SK-N-SH (cell line): ENCODE data around the gene TNFSF11.
"Not testable (repeated sequence)": the region's sequence is repeated elsewhere in the genome, so short reads cannot be mapped to it uniquely, and the experiment has no call there.

Experiments used
- FOXM1 ChIP-seq: IDR thresholded peaks from 2 replicates; pipeline ENCODE4 v1.4.0; 2012; ENCODE audit warnings: low read depth, mild to moderate bottlenecking
- MXI1 ChIP-seq: IDR thresholded peaks from 2 replicates; pipeline ENCODE4 v1.6.1; 2012; ENCODE audit warnings: mild to moderate bottlenecking, low read depth, low read length, improper control_type of control experiment
- POLR2AphosphoS5 ChIP-seq: IDR thresholded peaks from 2 replicates; pipeline ENCODE4 v1.6.1; 2012; ENCODE audit warnings: low read depth, low read length
- TF ChIP-seq, protein P1 (sequence below): IDR thresholded peaks from 2 replicates; pipeline ENCODE4 v1.6.1; 2012; ENCODE audit warnings: mild to moderate bottlenecking, low read depth, low read length, moderate library complexity
- TF ChIP-seq, protein P2 (sequence below): fragments of 200-600 bp; sonication (generic); IDR thresholded peaks from 2 replicates; pipeline ENCODE4 v1.6.1; 2017; ENCODE audit warnings: antibody characterized with exemption, mild to moderate bottlenecking, moderate library complexity

GRCh38 chr13:42559573-42560218 lies 14.3 kb upstream of the TNFSF11 start:
- TF ChIP-seq POLR2AphosphoS5, MXI1, FOXM1: not testable (repeated sequence)
- TF ChIP-seq, protein P1, sequence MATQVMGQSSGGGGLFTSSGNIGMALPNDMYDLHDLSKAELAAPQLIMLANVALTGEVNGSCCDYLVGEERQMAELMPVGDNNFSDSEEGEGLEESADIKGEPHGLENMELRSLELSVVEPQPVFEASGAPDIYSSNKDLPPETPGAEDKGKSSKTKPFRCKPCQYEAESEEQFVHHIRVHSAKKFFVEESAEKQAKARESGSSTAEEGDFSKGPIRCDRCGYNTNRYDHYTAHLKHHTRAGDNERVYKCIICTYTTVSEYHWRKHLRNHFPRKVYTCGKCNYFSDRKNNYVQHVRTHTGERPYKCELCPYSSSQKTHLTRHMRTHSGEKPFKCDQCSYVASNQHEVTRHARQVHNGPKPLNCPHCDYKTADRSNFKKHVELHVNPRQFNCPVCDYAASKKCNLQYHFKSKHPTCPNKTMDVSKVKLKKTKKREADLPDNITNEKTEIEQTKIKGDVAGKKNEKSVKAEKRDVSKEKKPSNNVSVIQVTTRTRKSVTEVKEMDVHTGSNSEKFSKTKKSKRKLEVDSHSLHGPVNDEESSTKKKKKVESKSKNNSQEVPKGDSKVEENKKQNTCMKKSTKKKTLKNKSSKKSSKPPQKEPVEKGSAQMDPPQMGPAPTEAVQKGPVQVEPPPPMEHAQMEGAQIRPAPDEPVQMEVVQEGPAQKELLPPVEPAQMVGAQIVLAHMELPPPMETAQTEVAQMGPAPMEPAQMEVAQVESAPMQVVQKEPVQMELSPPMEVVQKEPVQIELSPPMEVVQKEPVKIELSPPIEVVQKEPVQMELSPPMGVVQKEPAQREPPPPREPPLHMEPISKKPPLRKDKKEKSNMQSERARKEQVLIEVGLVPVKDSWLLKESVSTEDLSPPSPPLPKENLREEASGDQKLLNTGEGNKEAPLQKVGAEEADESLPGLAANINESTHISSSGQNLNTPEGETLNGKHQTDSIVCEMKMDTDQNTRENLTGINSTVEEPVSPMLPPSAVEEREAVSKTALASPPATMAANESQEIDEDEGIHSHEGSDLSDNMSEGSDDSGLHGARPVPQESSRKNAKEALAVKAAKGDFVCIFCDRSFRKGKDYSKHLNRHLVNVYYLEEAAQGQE: not testable (repeated sequence)
- TF ChIP-seq, protein P2, sequence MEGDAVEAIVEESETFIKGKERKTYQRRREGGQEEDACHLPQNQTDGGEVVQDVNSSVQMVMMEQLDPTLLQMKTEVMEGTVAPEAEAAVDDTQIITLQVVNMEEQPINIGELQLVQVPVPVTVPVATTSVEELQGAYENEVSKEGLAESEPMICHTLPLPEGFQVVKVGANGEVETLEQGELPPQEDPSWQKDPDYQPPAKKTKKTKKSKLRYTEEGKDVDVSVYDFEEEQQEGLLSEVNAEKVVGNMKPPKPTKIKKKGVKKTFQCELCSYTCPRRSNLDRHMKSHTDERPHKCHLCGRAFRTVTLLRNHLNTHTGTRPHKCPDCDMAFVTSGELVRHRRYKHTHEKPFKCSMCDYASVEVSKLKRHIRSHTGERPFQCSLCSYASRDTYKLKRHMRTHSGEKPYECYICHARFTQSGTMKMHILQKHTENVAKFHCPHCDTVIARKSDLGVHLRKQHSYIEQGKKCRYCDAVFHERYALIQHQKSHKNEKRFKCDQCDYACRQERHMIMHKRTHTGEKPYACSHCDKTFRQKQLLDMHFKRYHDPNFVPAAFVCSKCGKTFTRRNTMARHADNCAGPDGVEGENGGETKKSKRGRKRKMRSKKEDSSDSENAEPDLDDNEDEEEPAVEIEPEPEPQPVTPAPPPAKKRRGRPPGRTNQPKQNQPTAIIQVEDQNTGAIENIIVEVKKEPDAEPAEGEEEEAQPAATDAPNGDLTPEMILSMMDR: not testable (repeated sequence)
